NCI-H1694 treated with DMSO at 0.1 percent for 48 hours (cell line): ENCODE results near the gene NCAM1.

Experiments
- DNase-seq: peaks from one replicate; lab custom pipeline; 2025; lab: John Stamatoyannopoulos, UW

The NCAM1 gene

GRCh38 chr11:113311536-113311935 is 350.3 kb downstream of the NCAM1 start:
- no peak for DNase-seq

GRCh38 chr11:113313601-113314000 is 352.4 kb downstream of the NCAM1 start:
- no peak for DNase-seq

- no peak for DNase-seq
These were observed 352.8 kb downstream of the NCAM1 start for GRCh38 chr11:113314065-113314388.

- DNase-seq: no peak
These were observed 353.4 kb downstream of the NCAM1 start, which contains the start of gene TTC12 for GRCh38 chr11:113314389-113315301. Gene TTC12, plus strand, starts transcription at chr11:113314583. Its CDS starts 1,675 bp downstream, at chr11:113316258.

- no peak for DNase-seq
These were observed 354.6 kb downstream of the NCAM1 start for GRCh38 chr11:113315811-113316210.

GRCh38 chr11:113316256-113316655 is 355.0 kb downstream of the NCAM1 start:
- DNase-seq: no peak

GRCh38 chr11:113317339-113317738 is 356.1 kb downstream of the NCAM1 start:
- no peak for DNase-seq

GRCh38 chr11:113319085-113319484 is 357.9 kb downstream of the NCAM1 start:
- DNase-seq: no peak

GRCh38 chr11:113322158-113322557 is 360.9 kb downstream of the NCAM1 start:
- DNase-seq: no peak

- no peak for DNase-seq
These were observed 363.0 kb downstream of the NCAM1 start for GRCh38 chr11:113324250-113324649.
